Ovary (tissue), 3 donors: ENCODE data around the gene AP5Z1.

ENCODE experiments used
- CTCF ChIP-seq, 3 donors: fragments of 450-650 bp in 2 of 3; fragments of 200-600 bp in 1 of 3; IDR thresholded peaks; one replicate each; pipeline versions ENCODE4 v1.5.1 to v1.8.0; 2016 to 2022; ENCODE audit warnings: antibody characterized with exemption in 3 of 3, mild to moderate bottlenecking in 1 of 3
- POLR2A ChIP-seq: fragments of 450-650 bp; IDR thresholded peaks from one replicate; pipeline ENCODE4 v1.6.1; 2017; ENCODE audit warnings: antibody characterized with exemption, mild to moderate bottlenecking, moderate library complexity
- donor health status: DM: no; HTN: no; CAD: no.

DNA sequence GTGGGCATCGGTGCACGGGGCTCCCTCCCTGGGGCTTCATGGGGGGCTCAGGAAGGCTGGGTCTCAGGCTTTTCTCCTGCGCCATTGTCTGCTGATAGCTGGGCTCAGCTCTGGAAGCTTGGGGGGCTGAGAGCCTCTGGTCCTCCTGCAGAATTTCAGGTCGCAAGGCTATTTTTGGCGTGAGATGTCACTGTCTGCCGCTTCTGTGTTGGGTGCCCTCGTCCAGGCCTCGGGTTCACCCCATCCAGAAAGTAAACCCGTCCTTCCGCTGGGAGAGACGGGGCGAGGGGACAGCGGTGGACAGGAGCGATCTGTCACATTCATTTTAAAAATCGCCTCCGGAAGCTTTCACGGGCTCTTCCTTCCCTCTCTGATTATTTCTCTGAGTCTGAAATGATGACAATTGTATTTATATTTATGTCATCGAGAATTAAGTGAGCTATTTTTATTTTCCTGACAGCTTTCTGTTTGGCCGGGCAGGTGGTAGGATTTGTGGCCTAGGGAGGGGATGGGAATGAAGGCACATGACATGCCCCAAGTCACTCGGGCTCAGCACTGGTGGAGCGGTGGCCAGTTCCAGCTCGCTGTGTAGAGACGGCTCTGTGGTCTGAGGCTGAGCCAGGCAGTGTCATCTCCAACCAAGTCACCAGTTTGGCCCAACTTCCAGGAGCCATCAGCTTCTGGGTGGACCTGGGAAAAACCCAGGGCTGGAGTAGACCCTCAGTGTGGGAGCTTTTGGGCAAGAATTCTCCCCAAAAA lies 40.7 kb upstream of the AP5Z1 start:
- TF ChIP-seq CTCF (IDR thresholded peaks at IDR 0.05) (no peak), POLR2A (no peak)
